NCI-H2171 treated with DMSO at 0.1 percent for 48 hours (cell line): Measurements from ENCODE around the gene NT5DC3.

Source experiments
- DNase-seq: peaks from one replicate; lab custom pipeline; 2025; lab: John Stamatoyannopoulos, UW

NT5DC3 gene

DNA sequence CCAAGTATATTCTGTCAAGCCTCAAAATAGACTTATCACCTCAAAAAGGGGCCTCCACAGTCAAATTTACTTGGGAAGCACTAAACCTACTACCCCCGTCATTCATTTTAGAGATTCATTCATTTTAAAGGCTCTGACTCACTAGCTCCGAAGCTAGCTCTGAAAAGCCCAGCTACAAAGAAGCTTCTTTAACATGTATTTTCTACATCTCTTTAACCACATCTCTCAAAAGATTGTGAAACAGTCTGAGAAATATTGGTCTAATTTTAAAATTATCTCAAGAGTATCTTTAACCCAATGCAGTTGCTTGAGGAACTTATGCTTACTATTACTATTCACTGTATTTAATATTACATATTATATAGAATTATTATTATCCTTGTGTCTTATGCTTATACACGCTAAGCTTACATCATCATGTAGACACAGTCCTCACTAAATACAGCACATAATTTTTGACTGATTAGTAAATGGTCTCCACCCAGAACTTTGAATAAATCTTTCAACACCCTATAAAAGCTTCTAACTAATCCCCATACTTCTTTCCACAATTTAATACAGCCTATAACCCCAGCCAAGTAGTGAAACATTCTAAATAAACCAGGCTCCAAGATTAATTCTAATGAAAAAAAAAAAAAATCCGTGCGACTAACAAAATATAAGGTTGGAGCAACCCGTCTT lies 7.8 kb downstream of the NT5DC3 start:
- no peak for DNase-seq

DNA sequence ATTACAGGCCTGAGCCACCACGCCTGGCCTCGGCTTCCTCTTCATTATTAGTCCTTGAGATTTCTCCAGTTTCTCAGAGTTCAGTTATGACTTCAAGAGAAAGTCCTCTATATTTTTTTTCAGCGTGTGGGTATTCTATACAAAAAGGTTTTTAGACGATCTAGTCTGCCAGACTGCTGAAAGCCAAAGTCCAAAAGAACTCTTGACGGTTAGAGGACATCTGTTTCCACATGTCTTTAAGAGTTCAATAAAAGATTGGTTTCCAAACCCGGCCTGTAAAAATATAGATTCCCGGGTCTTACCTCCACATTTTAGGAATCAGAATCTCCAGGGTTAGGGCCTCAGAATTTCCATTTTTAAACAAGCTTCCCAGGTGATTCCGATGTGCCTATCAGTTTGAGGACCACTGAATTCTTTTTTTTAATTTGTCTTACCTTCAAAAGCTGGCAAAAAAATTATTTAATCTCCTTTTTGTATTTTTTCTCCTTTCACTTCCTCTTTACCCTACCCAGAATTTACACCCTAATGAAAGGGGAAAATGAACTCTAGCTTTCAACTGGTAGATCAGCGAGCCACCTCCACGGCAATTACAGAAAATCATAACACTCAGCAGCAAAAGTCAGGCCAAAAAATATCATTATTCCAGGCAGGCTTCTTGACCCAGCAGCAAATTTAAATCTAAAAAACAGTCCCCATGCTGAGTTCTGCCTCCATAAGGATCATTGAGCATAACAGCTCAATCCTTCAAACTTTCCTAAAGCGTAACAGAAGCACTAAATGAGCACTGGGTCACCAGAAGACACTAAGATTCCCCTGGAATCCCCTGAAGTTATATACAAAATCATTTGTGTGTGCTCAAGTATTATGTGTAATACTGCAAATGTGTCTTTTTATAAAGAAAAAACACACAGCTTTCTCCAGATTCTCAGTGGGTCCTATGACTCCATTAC lies 8.7 kb downstream of the NT5DC3 start:
- DNase-seq, result no peak

DNA sequence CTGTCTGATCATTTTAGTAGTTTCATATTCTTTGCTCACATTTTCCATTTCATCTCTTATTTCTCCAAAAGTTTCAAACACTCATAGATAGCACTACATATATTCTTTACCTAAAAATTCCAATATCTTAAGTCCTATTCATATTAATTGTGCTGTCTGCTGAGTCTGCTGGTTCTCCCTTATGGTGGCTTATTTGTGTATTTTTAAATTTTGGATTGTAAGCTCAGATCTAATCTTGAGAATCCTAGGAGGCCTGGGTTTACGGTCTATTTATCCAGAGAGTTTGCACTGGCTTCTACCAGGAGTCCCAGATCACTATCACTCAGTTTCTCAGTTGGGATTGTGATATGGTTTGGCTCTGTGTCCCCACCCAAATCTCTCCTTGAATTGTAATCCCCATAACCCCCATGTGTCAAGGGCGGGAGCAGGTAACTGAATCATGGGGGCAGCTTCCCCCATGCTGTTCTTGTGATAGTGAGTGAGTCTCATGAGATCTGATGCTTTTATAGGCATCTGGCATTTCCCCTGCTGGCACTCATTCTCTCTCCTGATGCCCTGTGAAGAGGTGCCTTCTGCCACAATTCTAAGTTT lies 10.2 kb downstream of the NT5DC3 start:
- DNase-seq, result peak; percentile 27

DNA sequence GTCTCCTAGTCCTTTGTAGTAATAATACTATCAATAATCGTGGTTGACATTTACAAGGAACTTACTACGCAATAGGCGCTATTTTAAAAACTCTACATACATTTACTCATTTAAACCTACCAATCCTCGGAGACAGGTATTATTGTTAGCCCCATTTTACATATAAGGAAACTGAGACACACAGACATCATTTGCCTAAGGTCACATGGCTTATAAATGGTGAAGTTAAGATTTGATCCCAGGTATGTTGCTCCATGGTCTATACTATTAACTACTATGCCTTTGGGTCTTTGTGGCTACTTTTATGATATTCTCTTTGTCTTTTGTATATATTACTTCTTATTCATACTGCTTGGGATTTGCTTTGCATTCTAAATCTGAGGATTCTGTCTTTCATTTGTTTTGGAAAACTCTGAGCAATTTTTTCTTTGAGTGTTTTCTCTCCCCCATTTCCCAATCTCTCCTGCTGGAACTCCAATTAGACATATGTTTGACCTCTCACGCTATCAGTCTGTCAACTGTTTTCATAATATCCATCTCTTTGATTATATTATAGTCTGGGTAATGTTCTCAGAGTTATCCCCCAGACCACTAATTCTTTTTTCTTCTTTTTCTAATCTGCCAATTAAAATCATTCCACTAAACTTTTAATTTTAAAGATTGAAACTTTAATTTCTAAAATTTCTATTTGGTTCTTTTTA lies 10.9 kb downstream of the NT5DC3 start:
- no peak for DNase-seq

DNA sequence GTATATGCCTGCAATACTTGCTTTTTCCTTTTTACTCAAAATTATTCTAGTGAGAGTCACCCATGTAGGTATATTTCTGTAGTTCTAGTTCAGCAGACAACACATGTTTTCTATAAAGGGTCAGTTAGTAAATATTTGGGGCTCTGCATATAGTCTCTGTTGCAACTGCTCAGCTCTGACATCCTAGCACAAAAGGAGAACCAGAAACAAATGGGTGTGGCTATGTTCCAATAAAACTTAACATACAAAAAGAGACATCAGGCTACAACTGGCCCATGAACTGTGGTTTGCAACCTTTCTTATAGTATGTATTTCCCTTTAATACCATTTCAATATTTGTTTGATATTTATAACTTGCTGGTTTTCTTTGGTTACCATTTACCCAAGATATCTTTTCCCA lies 11.9 kb downstream of the NT5DC3 start:
- DNase-seq, result no peak

DNA sequence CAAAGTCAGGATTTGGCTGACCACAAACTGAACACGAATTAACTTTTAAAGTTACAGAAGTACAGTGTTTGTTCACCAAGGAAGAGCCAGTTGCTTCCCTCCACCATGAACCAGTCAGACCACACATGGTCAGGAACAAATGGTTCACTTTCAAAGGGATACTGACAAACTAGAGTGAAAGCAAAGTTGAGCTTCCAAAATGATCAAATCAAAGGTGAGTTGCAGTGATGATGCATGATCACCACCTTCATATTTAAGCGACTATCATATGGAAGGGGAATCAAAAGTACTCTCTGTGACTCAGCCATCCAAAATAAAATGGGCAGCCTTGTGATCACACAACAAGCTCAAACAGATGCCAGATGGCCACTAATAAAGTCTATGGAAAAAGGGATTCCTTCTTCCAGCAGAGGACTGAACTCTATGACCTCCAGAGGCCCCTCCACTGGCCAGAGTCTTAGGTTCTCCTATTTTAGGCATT lies 13.1 kb downstream of the NT5DC3 start:
- no peak for DNase-seq

DNA sequence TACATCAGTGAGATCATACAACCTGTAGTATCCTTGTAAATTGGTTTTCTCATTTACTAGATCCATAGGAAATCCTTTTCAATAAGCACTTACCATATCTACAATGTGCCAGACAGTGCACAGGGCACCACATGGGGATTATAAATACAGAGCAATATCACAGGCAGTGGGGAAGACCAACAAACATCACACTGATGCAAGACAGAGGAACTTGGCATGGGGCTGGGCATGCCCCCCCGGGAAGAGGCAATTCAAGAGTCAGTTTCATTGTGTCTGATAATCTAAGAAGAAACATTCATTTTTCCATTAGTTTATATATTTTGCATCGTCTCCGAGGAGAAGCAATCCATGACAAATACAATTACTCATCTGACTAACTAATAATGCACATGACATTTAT lies 16.2 kb downstream of the NT5DC3 start:
- peak; percentile 12 for DNase-seq

DNA sequence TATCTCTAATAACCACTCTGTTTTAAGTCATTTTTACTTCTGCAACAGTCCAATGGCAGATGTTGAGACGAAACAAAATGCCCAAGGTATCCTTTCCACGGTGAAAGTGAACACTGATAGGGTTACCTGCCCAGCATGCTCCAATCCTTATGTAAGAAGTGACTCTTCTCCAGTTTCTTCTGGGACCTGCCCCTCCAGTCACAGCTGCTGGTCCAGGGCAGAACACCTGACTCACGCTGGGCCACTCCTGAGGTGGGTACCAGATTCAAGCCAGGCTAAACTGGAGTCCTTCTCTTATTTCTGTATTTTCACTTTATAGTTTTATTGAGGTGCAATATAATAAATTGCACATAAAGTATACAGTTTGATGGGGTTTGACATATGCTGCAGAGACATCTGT lies 16.7 kb downstream of the NT5DC3 start:
- peak; percentile 82 for DNase-seq

DNA sequence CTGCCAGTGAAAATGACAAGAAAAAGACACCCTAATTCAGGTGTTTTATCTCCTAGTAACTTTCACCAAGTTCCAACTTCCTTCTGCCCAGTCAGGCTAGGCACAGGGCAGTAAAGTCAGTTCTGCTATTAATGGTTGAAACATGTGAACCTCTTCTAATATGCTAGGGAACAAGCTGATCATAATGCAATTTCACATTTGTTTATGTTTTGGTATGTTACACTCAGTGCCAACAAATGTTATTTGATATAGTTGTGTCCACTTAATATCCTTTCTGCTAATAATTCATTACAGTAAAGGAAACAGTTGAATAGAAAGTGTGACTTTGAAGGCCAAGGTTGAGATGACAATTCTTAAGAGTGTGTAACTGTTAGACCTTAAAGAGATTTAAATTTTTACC lies 17.2 kb downstream of the NT5DC3 start:
- DNase-seq, result no peak

DNA sequence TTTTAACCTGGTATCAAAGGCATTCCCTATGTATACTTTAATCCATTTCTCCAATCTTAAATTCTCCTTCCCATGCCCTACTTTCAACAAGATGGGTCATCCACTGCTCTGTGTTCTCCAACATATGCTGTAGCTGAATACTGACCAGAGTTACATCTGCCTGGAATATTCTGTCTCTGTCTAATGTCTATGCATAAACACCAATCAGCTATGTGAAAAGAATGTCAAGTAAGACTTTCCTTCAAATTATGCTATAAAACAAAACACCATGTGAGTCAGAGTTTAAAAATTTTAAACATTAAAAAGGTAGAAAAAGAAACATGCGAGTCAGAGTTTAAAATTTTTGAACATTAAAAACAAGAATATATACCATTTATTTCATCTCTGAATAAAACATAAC lies 19.3 kb downstream of the NT5DC3 start:
- no peak for DNase-seq

DNA sequence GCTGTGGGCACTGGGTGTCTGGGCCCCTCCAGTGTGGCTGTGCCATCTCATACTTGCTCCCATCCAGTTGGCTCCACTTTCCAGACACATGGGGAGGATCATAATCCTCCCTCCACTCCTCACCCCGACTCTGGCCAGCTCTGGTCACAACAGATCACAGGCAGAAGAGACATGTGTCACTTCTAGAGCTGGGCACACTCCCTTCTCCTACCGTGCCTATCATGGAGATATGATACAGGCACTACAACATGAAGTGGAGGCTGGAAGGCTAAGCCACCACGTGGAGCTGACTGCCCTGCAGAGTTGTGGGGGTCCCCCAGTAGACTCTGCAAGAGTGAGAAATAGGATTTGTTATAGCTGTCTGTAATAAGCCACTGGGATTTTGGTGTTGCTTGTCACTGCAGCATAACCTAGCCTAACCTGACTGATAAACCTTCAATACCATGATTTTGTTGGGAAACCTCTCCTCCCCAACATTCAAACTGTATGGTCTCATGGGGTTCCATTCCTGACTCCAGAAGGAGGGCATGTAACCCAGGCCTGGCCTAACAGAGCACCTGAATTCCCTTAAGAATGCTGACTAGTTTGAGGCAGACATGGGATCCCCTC lies 20.0 kb downstream of the NT5DC3 start:
- DNase-seq, result no peak

DNA sequence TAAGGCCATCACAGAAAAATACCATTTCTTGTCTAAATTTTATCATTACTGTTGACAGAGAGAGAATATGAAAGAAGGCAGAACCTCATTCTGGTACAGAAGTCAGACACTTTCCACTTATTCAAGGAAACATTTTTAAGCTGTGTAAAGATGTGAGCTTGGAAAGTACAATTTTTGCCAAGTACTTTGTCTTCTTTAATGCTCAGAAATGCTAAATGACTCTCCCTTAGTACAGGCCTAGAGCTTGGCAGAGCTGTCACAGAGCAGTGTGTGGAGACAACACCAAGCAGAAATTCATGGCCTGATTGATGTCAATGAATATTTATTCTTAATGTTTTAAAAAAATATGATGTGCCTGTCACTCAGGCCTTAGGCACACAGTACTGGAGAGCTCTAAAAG lies 20.7 kb downstream of the NT5DC3 start:
- no peak for DNase-seq

DNA sequence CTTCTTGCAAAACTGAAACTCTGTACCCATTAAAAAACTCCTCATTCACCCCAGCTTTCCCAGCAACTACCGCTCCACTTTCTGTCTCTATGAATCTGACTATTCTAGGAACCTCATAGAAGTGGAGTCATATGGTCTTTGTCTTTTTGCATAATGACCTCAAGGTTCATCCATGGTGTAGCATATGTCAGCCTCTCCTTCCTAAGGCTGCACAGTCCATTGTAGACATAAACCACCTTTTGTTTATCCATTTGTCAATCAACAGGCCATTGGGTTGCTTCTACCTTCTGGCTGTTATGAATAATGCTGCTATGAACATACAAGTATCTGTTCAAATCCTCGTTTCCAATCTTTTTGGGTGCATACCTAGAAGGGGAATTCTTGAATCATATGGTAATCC lies 21.1 kb downstream of the NT5DC3 start:
- no peak for DNase-seq

DNA sequence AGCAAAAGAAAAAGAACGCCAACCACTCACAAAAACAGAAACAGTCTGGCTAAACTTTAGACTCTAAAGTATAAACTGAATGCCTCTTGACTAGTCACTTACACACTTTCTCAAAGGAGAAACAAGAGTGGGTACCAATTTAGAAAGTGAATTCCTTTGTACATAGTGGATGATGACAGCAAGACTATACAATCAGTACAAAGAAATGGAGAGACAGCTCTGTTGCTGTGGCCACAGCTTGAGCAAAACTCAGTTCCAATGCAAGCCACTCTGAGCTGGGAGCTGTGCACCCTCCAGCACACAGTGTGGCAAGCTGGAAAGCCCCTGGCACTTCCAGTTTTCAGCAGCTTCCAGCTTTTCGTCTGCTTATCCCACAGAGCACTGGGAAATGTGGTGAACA lies 21.7 kb downstream of the NT5DC3 start:
- DNase-seq, result no peak

DNA sequence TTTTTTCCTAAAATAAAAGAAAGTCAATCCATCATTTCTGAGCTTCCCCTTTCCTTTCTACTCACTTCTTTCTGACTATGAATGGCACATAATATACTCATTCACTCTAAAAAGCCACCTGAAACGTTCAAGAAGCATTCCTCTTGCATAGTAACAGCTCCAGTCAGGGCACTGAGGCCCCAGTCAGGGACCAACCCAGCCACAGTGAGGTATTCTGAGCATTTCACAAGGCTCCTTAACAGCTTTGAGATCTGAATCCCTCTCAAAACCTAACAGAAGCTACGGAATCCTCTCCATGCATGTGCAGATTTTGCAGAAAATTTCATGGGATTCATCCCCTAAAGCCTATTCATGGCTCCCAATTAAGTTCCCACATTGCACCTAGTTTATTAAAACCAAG lies 23.2 kb downstream of the NT5DC3 start:
- DNase-seq, result no peak

DNA sequence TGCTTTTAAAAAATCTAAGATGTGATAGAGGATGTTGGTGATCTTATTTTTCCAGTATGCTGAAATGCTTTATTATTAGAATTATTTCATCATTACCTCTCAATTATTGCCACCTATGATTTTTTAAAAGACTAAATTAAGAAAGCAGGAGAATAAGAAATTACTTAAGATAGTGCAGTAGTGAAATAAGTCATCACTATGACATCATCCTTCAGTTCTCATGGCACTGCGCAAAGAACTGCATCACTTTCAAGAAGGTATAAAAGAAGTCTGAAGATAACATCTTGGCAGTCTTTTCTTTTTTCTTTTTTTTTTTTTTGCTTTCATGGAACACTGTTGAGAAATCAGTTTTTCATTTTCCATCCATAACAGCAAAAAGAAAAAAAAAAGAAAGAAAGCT lies 24.4 kb downstream of the NT5DC3 start:
- DNase-seq, result no peak

DNA sequence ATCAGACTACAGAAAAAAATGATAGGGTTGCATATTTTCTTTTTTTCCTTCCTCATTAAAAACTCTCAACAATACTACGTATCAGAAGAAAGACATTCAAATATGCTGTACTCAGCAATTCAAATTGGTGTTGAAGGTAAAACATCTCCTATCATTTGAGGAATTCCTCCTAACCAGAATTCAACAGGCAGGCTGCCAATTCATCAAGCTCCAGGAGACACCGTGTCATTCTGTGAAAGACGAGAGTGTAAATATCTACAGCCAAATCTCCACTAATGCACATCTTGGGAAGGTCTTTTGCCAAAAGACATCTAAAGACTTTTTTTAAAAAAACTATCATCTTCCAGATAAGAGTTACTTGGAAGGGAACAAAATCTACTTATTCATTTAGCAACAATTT lies 26.6 kb downstream of the NT5DC3 start:
- peak; percentile 14 for DNase-seq

DNA sequence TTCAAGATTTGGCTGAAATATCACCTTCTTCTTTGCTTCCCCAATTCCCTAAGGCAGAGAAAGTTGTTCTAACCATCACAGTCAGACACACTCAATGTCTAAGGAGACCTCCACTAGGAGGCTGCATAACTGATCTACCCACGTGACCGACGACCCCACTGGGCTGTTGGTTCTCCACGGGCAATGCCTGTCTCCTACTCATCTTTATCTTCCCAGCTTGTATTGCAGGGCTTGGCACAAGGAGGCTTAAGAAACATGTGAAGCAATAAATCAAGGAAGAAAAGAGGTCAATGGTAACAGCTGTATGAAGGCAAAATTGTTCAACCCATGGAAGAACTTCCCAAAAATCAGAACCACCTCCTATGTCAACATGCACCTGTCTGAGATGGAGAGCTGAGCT lies 27.1 kb downstream of the NT5DC3 start:
- no peak for DNase-seq

DNA sequence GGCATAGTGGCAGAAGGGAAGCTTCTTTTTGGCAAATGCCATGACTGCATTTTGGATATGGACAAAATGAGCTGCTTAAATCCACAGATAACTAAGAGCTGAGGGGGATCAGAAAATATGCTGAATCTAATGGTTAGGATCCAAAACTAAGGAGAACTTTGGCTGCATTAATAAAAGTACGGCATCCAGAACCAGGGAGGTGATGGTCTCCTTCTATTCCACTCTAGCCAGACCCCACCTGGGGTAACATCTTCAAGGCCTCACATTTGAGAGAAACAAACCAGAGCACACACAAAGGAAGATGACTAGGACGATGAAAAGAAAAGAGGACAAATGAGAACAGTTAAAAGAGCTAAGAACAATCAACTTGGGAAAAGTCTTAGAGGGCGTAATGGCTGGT lies 27.6 kb downstream of the NT5DC3 start:
- DNase-seq, result no peak

DNA sequence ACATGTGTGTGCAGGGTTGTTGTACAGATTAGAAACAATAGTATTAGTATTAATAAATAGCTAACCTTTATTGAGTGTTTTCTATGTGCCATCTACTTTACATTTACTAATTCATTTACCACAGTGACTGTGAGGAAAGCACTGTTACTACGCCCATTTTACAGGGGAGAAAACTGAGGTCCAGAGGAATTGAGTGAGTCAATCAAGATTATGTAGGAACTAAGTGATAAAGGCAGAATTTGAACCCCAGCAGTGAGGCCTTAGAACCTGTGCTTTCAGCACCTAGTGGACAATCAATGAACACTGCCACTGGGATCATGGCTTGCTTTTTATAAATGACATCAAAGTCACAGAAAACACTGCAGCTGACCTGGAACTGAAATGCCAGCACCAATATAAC lies 28.2 kb downstream of the NT5DC3 start:
- no peak for DNase-seq

DNA sequence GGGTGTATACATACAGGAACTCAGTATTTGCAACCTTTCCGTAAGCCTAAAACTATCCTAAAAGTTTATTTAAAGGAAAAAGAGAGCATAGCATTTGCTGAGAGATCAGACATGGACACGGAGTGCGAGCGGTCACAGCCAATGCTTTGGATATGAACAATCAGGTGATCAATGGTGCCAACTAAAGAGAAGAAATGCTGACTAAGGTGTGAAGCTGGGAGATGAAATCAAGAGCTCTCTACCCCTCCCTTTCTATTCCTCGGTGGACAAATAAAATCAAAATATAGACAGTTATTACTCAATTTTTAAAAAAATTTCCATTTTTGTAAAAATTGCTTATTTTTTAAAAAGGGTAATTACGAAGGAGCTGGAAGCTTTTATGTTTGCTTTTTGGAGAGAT lies 29.2 kb downstream of the NT5DC3 start:
- no peak for DNase-seq

DNA sequence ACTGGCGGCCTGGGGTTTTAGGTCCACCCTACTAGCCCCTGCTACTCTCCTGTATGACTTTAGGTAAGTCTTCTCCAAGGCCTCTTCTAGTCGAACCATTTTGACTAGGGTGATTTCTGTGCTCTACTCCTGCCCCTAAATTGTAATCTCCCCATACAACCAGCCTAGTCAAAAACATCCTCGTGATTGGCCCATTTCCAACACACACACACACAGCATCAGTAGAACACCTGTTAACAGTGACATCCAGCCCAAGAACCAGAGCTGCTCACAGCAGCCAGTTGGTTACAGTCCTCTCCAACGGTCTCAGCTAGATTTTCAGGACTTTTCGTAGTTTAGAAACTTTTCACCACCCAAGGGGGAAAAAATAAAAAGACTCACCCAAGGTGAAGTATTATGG lies 30.9 kb downstream of the NT5DC3 start:
- peak; percentile 61 for DNase-seq
